H1 (cell line): Measurements from ENCODE around the gene NOS1AP. TPM values are rescaled to one million over a fixed set of nuclear protein-coding genes. Genes with fewer than 3 reads are reported as not detected.

Source experiments
- RNF2 ChIP-seq: fragments of 200-900, 300-1000 bp; sonication (generic); IDR thresholded peaks from 2 replicates; pipeline ENCODE4 v1.7.1; 2016; ENCODE audit warnings: borderline replicate concordance, low read depth, mild to moderate bottlenecking, antibody characterized with exemption, low read length; ENCODE audit not compliant: poor library complexity, severe bottlenecking; ENCODE audit errors: missing control alignments
- polyA plus RNA-seq, 7 experiments: library from polyadenylated mRNA; depleted of rRNA in 3 of 7; stranded (reverse) in 5 of 7; unstranded in 2 of 7; fragments of >200 nt in 5 of 7; fragments of 200-250 nt in 2 of 7; gene quantifications; 1 replicate in 5 of 7; 2 replicates in 1 of 7; 4 replicates in 1 of 7; pipeline versions ENCODE4 v1.2.1 to v1.2.3, GENCODE V29; 2011 to 2013; ENCODE audit warnings: missing spikeins in 2 of 7, mixed read lengths in 2 of 7
- total RNA-seq: library from RNA; stranded (reverse); fragmentation: NEBNext Ultra II Directional; extraction: Animal tissue kit (Norgen Biotek cat#: 25700); gene quantifications from 2 replicates; pipeline ENCODE4 v1.2.1, GENCODE V29; 2021

Gene NOS1AP
- total and polyA plus RNA-seq, 2 of the 8 experiments (the other 6 are each of a cell fraction or from before 2014, with no cell fraction given) = 2.4 to 12.1 TPM

DNA sequence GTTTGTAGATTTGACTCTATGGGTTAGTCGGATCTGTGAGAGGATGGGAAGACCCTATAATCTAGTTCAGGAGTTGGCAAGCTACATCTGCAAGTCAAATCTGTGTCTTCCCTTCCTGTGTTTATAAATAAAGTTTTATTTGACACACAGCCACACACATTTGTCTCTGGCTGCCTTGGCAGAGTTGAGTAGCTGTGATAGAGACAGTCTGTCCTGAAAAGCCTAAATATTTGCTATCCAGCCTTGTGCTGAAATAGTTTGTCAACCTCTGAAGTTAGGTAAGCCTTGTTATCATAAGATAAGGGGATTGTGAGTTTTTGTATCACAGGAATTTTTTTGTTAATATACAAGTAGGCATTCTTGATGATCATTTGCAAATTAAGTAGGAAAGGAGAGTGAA lies 136.8 kb downstream of the NOS1AP start (continued):
- TF ChIP-seq RNF2 = no peak
